GM18502 (cell line): ENCODE measurements around the gene MRPL41.
"Not testable (repeated sequence)": the region's sequence is repeated elsewhere in the genome, so short reads cannot be mapped to it uniquely, and the experiment has no call there.

Source experiments
- ATAC-seq: cut with Tn5 transposase; IDR thresholded peaks from one replicate; pipeline ENCODE4 v1.9.1; 2021; ENCODE audit warnings: mild to moderate bottlenecking; ENCODE audit not compliant: unreplicated experiment, poor library complexity

MRPL41 gene

GRCh38 chr9:137547687-137548543, 3.8 kb upstream of the MRPL41 start:
- ATAC-seq = no peak

GRCh38 chr9:137550231-137550621, 1.5 kb upstream of the MRPL41 start, which contains the start of gene PNPLA7:
TSS of gene PNPLA7 (minus strand) at chr9:137550402. CDS start at chr9:137550197, 205 bp downstream.
- no peak for ATAC-seq

GRCh38 chr9:137550958-137551263, 768 bp upstream of the MRPL41 start:
- not testable (repeated sequence) for ATAC-seq

DNA sequence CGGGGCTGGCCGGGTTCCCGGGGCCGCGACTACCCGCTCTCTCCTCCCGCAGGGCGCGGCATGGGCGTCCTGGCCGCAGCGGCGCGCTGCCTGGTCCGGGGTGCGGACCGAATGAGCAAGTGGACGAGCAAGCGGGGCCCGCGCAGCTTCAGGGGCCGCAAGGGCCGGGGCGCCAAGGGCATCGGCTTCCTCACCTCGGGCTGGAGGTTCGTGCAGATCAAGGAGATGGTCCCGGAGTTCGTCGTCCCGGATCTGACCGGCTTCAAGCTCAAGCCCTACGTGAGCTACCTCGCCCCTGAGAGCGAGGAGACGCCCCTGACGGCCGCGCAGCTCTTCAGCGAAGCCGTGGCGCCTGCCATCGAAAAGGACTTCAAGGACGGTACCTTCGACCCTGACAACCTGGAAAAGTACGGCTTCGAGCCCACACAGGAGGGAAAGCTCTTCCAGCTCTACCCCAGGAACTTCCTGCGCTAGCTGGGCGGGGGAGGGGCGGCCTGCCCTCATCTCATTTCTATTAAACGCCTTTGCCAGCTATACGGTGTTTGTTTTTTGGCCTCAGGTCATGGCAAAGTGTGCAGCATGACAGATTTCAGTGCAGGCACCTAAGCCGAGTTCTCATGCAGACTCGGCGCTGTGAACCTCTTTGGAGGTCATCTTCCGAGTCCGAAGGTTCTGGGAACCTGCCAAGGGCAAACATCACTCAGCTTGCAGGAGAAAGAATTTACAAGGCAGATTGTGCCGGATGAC, 516 bp downstream of the MRPL41 start:
- ATAC-seq = peak; percentile 14

DNA sequence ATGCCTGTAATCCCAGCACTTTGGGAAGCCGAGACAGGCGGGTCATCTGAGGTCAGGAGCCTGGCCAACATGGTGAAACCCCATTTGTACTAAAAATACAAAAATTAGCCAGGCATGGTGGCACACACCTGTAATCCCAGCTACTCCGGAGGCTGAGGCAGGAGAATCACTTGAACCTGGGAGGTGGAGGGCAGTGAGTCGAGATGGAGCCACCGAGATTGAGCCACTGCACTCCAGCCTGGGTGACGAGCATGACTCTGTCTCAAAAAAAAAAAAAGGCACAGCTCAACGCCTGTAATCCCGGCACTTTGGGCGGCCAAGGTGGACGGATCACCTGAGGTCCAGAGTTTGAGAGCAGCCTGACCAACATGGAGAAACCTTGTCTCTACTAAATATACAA, 2.0 kb downstream of the MRPL41 start:
- not testable (repeated sequence) for ATAC-seq

GRCh38 chr9:137554349-137554748, 2.7 kb downstream of the MRPL41 start:
- ATAC-seq = no peak

DNA sequence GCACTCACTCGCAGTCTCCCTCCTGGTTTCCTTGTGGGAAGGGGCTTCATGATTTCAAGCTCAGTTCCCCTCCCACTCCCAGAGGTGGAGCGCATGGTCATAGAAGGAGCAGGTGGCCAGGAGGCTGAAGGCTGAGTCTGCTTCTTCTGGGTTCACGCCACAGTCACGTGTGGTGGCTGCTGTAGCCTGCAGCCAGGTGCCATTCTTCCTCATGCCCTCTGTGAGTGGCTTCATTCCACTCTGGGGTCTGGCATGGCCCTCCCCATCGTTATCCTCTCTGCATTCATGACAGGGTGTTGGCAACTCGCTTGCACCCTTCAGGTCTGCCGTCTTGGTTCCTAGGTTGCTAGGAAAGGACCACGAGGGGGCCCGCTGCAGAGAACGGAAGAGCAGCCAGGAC, 3.5 kb downstream of the MRPL41 start:
- ATAC-seq = no peak

DNA sequence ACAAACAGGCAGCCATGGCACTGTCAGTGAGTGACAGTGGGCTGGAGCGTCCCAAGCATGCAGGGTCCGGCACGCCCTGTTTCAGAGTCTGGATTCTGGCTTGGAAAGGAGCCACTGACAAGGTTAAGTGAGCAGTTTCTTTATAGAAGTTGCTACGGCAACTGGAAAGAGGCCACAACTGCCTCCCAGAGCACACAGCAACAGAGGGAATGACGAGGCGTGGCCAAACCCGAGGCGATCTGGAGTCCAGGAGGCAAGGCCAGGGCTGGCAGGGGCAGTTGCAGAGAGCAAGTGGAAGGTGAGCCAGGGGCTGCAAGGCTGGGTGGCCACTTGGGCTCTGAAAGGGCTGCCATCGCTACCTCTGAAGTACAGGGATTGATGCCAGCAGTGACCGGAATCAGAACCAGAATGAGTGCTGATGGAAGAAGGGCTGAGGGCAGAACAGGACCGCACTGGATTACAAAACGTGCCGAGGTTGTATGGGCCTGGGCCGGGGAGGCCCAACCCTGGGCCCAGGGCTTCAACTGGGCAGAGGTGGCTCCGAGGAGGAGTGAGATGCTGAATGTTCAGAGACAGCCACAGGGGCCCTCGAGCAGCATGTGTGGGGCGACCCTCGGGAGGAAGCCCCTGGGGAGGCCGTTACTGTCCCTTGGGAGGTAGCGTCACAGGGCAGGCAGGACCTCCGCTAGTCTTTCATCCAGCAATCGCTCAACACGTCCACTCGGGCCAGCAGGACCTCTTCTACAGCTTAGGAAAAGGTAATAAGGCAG, 4.6 kb downstream of the MRPL41 start:
- no peak for ATAC-seq

- ATAC-seq = no peak
Observed at GRCh38 chr9:137558127-137558526, 6.4 kb downstream of the MRPL41 start.

DNA sequence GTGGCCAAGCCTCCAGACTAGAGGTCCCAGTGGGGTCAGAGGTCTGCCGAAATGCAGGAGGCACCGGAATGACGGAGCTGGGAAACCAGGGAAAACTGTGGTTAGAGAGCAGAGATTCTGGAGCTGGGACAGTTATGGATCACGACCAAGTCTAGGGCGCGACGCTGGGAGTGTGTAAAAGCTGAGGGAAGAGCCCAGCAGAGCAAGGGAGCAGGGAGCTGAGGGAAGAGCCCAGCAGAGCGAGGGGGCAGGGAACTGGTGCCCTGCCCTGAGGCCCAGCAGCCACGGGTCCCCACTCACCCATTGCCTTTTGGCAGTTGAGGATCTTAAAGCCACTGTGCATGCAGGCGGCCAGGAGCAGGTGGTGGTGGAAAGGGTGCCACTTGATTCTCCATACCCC, 12.5 kb downstream of the MRPL41 start:
- ATAC-seq = no peak

DNA sequence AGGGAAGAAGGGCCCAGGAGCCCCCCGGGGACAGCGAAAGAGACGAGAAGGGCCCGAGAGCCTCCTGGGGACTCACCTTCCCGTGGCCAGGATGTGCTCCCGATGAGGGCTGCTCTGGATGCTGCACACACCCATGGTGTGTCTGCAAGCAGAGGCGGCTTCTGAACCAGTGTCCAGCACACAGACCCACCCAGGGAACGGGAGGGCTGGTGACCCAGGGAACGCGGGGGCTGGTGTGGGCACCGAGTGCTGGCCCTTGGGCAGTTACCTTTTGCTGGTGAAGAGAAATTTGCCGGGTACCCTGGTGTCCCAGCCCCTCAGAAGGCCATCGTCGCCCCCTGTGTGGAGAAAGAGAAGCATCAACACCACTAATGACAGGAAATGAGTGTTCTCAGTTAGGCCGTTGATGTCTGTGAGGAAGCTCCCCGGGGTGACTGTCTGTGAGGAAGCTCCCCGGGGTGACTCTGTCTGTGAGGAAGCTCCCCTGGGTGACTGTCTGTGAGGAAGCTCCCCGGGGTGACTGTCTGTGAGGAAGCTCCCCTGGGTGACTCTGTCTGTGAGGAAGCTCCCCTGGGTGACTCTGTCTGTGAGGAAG, 13.2 kb downstream of the MRPL41 start:
- no peak for ATAC-seq

- not testable (repeated sequence) for ATAC-seq
Observed at GRCh38 chr9:137568445-137568844, 16.8 kb downstream of the MRPL41 start.

GRCh38 chr9:137569609-137570203, 18.0 kb downstream of the MRPL41 start:
- no peak for ATAC-seq

GRCh38 chr9:137570566-137570965, 18.9 kb downstream of the MRPL41 start:
- no peak for ATAC-seq

GRCh38 chr9:137574192-137574591, 22.5 kb downstream of the MRPL41 start:
- no peak for ATAC-seq

DNA sequence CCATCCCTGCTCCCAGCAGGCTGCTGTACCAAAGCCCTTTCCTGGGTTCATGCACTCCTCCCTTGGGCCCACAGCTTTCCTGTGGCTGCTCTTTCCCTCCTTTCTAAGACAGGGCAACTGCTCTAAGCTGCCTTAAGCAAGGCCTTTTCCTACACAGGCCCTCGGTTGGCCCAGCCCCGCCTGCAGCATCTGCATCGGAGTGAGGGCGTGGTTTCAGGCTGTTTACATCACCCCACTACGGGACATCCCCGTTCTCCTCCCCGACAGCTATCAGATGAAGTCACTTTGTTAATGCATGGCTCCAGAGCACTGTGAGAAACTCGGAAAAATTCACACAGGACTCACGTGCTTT, 23.7 kb downstream of the MRPL41 start:
- no peak for ATAC-seq

DNA sequence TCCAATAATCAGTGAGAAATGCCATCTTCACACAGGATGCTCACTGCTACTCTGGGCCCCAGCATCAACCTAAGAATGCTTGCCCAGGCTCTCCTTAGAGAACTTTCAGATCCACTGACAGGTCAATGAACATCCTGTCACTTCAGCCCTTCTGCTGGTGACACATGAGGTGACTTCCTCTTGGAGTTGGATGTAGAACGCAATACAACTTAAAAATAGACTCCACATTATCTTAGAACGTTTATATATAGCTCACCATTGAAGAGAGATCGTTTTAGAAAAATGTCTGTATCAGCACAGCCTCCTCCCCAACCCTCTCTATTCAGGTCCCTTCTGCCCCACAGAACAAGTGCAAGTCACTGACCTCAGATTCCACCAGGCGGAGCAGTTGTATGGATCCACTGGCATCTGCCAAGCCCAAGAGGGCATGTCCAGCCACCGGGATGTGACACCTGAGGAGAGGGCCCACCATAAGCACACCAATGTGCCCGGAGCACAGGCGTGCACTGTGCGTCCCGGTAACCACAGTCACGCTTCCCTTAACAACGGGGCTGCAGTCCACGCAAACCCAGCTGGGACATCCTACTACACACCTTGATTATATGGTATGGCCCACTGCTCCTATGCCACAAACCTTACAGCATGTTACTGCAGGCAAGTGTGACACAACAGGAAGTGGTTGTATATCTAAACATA, 24.2 kb downstream of the MRPL41 start:
- no peak for ATAC-seq

DNA sequence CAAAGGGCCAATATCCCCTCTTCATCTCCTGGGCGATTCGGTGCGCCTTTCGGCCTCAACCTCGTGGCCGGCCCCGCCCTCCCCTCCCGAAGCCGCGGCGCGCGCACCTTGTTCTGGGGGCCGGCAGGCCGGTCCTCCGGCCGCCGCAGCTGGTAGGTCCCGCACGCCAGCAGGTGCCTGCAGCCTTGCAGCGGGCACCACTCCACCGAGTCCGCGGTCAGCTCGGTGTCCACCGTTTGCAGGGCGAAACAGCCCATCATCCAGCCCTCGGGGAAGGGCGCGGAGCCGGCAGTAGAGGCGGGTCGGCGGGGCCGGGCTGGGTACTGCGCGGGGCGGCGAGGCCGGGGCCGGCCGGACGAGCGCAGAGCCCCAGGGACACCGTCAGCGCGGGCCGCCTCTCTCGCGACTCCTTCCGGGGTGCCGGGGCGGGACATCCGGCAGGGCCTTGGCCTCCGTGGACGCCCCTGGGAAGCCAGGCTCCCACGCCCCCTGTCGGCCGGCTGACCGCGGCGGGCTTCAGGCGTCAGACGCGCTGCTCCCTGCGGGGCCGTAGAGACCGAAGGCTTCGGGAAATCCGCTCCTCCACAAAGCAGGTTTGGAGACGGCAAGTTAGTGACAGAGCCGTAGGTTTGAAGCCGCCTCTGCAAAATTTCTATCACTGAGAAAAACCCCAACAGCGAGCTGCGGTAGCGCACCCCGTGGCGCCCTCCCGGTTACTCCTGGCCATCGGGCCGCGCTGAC, 27.0 kb downstream of the MRPL41 start, which contains the start of gene DPH7:
TSS of gene DPH7 (minus strand) at position 408 of the 741 bp plus-strand sequence. CDS start at position 260, 148 bp downstream.
- ATAC-seq = peak; percentile 89

- ATAC-seq = no peak
Observed at GRCh38 chr9:137579259-137579604, 27.6 kb downstream of the MRPL41 start.
